ENCODE results near the gene FNDC5. TPM values are rescaled to one million over a fixed set of nuclear protein-coding genes. Genes with fewer than 3 reads are reported as not detected.
"Not testable (repeated sequence)": the region's sequence is repeated elsewhere in the genome, so short reads cannot be mapped to it uniquely, and the experiment has no call there.

The FNDC5 gene
- 6.2 TPM for polyA plus RNA-seq (2013, experiment 1 of 2)
- polyA plus RNA-seq (2013, experiment 2 of 2): 8.2 TPM

DNA sequence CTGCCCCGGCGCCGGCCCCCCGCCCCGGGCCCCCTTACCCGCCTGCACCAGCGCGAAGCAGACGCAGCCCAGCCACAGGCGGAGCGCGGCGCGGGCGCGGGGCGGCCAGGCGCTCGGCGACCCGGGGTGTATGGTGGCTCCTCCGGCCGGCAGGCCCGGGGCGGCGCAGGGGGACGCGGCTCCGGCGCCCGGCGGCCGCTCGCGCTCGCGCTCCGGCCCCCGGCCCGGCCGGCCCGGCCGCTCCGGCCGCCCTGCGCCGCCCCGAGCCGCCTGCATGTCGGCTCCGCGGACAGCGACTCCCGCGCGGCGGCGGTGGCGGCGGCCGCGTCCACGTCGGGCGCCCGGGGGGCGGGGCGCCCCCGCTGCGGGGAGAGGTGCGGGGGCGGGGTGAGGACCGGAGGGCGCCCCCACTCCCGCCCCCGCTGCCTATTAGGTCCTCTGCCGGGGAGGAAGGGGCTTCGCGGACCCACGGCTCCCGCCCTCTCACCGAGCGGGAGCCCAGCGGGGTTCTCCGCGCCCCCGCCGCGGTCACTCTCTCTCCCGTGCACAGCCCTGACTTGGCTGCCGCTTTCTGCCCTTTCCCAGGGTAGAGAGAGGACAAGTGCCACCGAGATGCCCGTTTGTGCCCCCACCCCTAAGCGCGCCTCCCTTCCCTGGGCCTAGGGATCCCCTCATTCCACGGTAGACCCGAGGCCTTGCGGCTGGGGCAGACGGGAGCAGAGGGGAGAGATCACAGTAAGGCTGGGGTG, at the start of gene FNDC5:
FNDC5 (minus strand) TSS at position 298 of the 749 bp plus-strand sequence.
- Histone ChIP-seq H3K36me3 (ENCODE audit: control insufficient read depth, insufficient read depth, low read length) (peaks cover 2% of the 10 kb centered on the region), H3K4me3 (ENCODE audit: extremely low read depth, insufficient read depth, low read length, poor library complexity, severe bottlenecking) (peak within 1 kb of the TSS; percentile 35), H3K27ac (ENCODE audit: low read depth, low read length, severe bottlenecking) (no peak within 1 kb of the TSS), H3K4me1 (ENCODE audit: control insufficient read depth, insufficient read depth, low read length, poor library complexity, severe bottlenecking) (peaks cover 14% of the 10 kb centered on the region), H3K9me3 (ENCODE audit: control insufficient read depth, low read length) (no peaks in the 10 kb centered on the region)
- 2 to 3% methylated on average over 54 to 60 of the region's 99 CpGs for WGBS, 2 experiments (ENCODE audit: insufficient coverage in 2 of 2)

DNA sequence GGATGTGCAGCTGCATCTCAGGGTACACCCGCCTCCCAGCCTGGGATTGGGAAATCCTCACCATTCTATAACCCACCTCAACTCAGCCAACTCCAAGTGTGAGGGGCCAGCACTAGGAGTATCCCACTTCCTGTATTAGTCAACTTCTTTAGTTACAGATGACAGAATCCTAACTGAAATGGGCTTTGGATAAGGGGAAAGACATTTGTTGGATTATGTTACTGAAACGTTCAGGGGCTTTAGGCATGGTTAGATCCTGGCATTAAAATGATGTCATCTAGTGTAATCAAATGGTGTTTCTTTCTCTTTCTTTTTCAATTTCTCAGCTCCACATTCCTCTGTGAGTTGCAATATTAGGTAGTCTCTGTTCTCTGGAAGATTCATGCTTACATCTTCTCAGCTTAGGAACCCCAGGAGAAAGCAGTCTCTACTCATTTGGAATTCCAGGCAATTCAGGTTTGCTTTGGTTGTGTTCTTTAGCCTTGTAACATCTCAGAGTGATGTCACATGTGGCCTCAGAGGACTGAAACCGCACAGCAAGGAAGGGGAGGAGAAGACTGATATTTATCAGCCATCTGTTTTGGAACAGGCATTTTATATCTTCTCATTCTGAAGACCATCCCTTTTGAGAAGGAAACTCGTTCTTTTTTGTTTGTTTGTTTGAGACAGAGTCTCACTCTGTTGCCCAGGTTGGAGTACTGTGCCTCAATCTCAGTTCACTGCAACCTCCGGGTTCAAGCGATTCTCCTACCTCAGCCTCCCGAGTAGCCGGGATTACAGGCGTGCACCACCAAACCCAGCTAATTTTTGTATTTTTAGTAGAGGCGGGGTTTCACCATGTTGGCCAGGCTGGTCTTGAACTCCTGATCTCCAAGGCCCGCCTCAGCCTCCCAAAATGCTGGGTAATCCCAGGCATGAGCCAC, 49.4 kb upstream of the FNDC5 start:
- Histone ChIP-seq H3K9me3 (ENCODE audit: control insufficient read depth, low read length) (no peaks in the 10 kb centered on the region), H3K4me3 (ENCODE audit: extremely low read depth, insufficient read depth, low read length, poor library complexity, severe bottlenecking) (no peak overlapping the region), H3K4me1 (ENCODE audit: control insufficient read depth, insufficient read depth, low read length, poor library complexity, severe bottlenecking) (peaks cover 6% of the 10 kb centered on the region), H3K27ac (ENCODE audit: low read depth, low read length, severe bottlenecking) (peak overlapping the region; percentile 45), H3K36me3 (ENCODE audit: control insufficient read depth, insufficient read depth, low read length) (no peaks in the 10 kb centered on the region)
- WGBS, 2 experiments (ENCODE audit: insufficient coverage in 2 of 2): 91 to 98% methylated on average over 7 to 9 of the region's 11 CpGs

- no peak overlapping the region for H3K27ac ChIP-seq (ENCODE audit: low read depth, low read length, severe bottlenecking)
- H3K36me3 ChIP-seq (ENCODE audit: control insufficient read depth, insufficient read depth, low read length): no peaks in the 10 kb centered on the region
- no peak overlapping the region for H3K4me3 ChIP-seq (ENCODE audit: extremely low read depth, insufficient read depth, low read length, poor library complexity, severe bottlenecking)
- H3K9me3 ChIP-seq (ENCODE audit: control insufficient read depth, low read length): peaks cover 4% of the 10 kb centered on the region
- no CpG with 5 or more reads among the region's 1 CpG for WGBS, 2 experiments (ENCODE audit: insufficient coverage in 2 of 2)
- H3K4me1 ChIP-seq (ENCODE audit: control insufficient read depth, insufficient read depth, low read length, poor library complexity, severe bottlenecking): no peaks in the 10 kb centered on the region
Measured at GRCh38 chr1:32918179-32918578, 47.5 kb upstream of the FNDC5 start.

DNA sequence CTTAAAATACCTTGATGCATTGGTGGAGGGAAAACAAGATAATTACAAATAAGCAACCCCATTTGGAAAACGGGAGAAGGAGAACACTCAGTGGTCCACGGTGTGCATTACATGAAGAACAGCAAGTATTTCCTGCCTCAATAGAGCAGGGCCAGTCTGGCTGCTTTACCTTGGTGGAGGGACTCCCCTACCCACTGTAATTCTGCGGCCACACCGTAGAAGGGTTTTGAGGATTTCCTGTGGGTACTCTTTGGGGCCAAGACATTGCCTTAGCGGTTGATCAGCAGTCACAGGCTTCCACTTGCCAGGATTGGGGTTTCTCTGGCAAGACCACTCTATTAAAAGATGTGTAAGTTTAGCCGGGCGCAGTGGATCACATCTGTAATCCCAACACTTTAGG, 46.8 kb upstream of the FNDC5 start:
- H3K9me3 ChIP-seq (ENCODE audit: control insufficient read depth, low read length): peaks cover 4% of the 10 kb centered on the region
- WGBS, 2 experiments (ENCODE audit: insufficient coverage in 2 of 2): 80 to 82% methylated on average over 4 to 7 of the region's 7 CpGs
- no peak overlapping the region for H3K4me3 ChIP-seq (ENCODE audit: extremely low read depth, insufficient read depth, low read length, poor library complexity, severe bottlenecking)
- H3K27ac ChIP-seq (ENCODE audit: low read depth, low read length, severe bottlenecking): no peak overlapping the region
- H3K36me3 ChIP-seq (ENCODE audit: control insufficient read depth, insufficient read depth, low read length): no peaks in the 10 kb centered on the region
- H3K4me1 ChIP-seq (ENCODE audit: control insufficient read depth, insufficient read depth, low read length, poor library complexity, severe bottlenecking): no peaks in the 10 kb centered on the region

- Histone ChIP-seq H3K4me3 (ENCODE audit: extremely low read depth, insufficient read depth, low read length, poor library complexity, severe bottlenecking) (no peak overlapping the region), H3K4me1 (ENCODE audit: control insufficient read depth, insufficient read depth, low read length, poor library complexity, severe bottlenecking) (no peaks in the 10 kb centered on the region), H3K36me3 (ENCODE audit: control insufficient read depth, insufficient read depth, low read length) (no peaks in the 10 kb centered on the region), H3K27ac (ENCODE audit: low read depth, low read length, severe bottlenecking) (no peak overlapping the region), H3K9me3 (ENCODE audit: control insufficient read depth, low read length) (peaks cover 4% of the 10 kb centered on the region)
- WGBS, 2 experiments (ENCODE audit: insufficient coverage in 2 of 2): 95% methylated on average over 8 of the region's 12 CpGs
Measured at GRCh38 chr1:32915766-32916706, 45.3 kb upstream of the FNDC5 start.

DNA sequence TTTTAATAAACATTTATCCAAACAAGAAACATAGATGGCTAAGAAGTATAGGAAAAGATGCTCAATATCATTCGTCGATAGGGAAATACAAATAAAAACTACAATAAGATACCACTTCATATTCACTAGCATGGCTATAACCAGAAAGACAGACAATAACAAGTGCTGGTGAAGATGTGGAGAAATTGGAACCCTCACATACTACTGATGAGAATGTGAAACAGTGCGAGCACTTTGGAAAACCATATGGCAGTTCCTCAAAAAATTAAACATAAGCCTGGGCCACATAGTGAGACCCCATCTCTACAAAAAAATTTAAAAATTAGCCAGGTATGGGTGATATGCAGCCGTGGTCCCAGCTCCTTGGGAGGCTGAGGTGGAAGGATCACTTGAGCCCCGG, 39.6 kb upstream of the FNDC5 start:
- Histone ChIP-seq H3K4me3 (ENCODE audit: extremely low read depth, insufficient read depth, low read length, poor library complexity, severe bottlenecking) (no peak overlapping the region), H3K36me3 (ENCODE audit: control insufficient read depth, insufficient read depth, low read length) (no peaks in the 10 kb centered on the region), H3K27ac (ENCODE audit: low read depth, low read length, severe bottlenecking) (no peak overlapping the region), H3K4me1 (ENCODE audit: control insufficient read depth, insufficient read depth, low read length, poor library complexity, severe bottlenecking) (peaks cover 4% of the 10 kb centered on the region), H3K9me3 (ENCODE audit: control insufficient read depth, low read length) (peaks cover 4% of the 10 kb centered on the region)
- WGBS, 2 experiments (ENCODE audit: insufficient coverage in 2 of 2): 95 to 100% methylated on average over 1 to 3 of the region's 5 CpGs

GRCh38 chr1:32907435-32907834, 36.7 kb upstream of the FNDC5 start:
- peaks cover 4% of the 10 kb centered on the region for H3K4me1 ChIP-seq (ENCODE audit: control insufficient read depth, insufficient read depth, low read length, poor library complexity, severe bottlenecking)
- H3K4me3 ChIP-seq (ENCODE audit: extremely low read depth, insufficient read depth, low read length, poor library complexity, severe bottlenecking): no peak overlapping the region
- WGBS, 2 experiments (ENCODE audit: insufficient coverage in 2 of 2): 44 to 60% methylated on average over 3 to 4 of the region's 4 CpGs
- no peaks in the 10 kb centered on the region for H3K9me3 ChIP-seq (ENCODE audit: control insufficient read depth, low read length)
- no peak overlapping the region for H3K27ac ChIP-seq (ENCODE audit: low read depth, low read length, severe bottlenecking)
- H3K36me3 ChIP-seq (ENCODE audit: control insufficient read depth, insufficient read depth, low read length): no peaks in the 10 kb centered on the region

DNA sequence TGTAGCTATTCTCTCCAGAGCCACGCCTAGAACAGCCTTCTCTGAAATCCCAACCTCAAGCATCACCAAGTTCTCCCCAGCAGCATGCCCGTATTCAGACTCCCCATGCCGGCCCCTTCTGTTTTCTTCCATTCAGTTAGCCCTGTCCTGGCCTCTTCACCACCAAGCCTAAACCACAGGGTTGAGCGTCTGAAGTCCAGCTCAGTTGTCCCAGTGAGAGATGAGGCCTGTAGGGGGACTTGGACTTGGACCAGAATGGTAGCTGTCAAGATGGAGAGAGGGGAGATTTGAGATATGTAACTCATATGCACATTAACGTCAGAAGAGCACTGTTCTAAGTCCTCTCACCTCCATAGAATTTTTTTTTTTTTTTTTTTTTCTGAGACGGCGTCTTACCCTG, 35.9 kb upstream of the FNDC5 start:
- peaks cover 4% of the 10 kb centered on the region for H3K4me1 ChIP-seq (ENCODE audit: control insufficient read depth, insufficient read depth, low read length, poor library complexity, severe bottlenecking)
- no peaks in the 10 kb centered on the region for H3K9me3 ChIP-seq (ENCODE audit: control insufficient read depth, low read length)
- no peaks in the 10 kb centered on the region for H3K36me3 ChIP-seq (ENCODE audit: control insufficient read depth, insufficient read depth, low read length)
- no peak overlapping the region for H3K27ac ChIP-seq (ENCODE audit: low read depth, low read length, severe bottlenecking)
- 97 to 100% methylated on average over 3 to 4 of the region's 7 CpGs for WGBS, 2 experiments (ENCODE audit: insufficient coverage in 2 of 2)
- no peak overlapping the region for H3K4me3 ChIP-seq (ENCODE audit: extremely low read depth, insufficient read depth, low read length, poor library complexity, severe bottlenecking)

GRCh38 chr1:32905588-32905987, 34.9 kb upstream of the FNDC5 start:
- H3K36me3 ChIP-seq (ENCODE audit: control insufficient read depth, insufficient read depth, low read length); H3K4me1 ChIP-seq (ENCODE audit: control insufficient read depth, insufficient read depth, low read length, poor library complexity, severe bottlenecking); H3K9me3 ChIP-seq (ENCODE audit: control insufficient read depth, low read length); H3K4me3 ChIP-seq (ENCODE audit: extremely low read depth, insufficient read depth, low read length, poor library complexity, severe bottlenecking); H3K27ac ChIP-seq (ENCODE audit: low read depth, low read length, severe bottlenecking): not testable (repeated sequence)
- WGBS, 2 experiments (ENCODE audit: insufficient coverage in 2 of 2): 82% methylated on average over 10 of the region's 10 CpGs

GRCh38 chr1:32904797-32905196, 34.1 kb upstream of the FNDC5 start:
- no peaks in the 10 kb centered on the region for H3K36me3 ChIP-seq (ENCODE audit: control insufficient read depth, insufficient read depth, low read length)
- H3K4me1 ChIP-seq (ENCODE audit: control insufficient read depth, insufficient read depth, low read length, poor library complexity, severe bottlenecking): peaks cover 4% of the 10 kb centered on the region
- H3K27ac ChIP-seq (ENCODE audit: low read depth, low read length, severe bottlenecking): no peak overlapping the region
- 100% methylated on average over 1 of the region's 2 CpGs; no CpG with 5 or more reads in 1 of the 2 experiments for WGBS, 2 experiments (ENCODE audit: insufficient coverage in 2 of 2)
- H3K4me3 ChIP-seq (ENCODE audit: extremely low read depth, insufficient read depth, low read length, poor library complexity, severe bottlenecking): no peak overlapping the region
- H3K9me3 ChIP-seq (ENCODE audit: control insufficient read depth, low read length): no peaks in the 10 kb centered on the region
